ENCODE data around the gene C22orf15. TPM values are rescaled to one million over a fixed set of nuclear protein-coding genes. Genes with fewer than 3 reads are reported as not detected.

The C22orf15 gene
- total and polyA plus RNA-seq, 2 donors = 0.63 to 0.82 TPM

- Histone ChIP-seq H3K27ac (ENCODE audit: low read depth) (no peak overlapping the region), H3K4me3 (ENCODE audit: low read depth, low read length) (no peak overlapping the region), H3K4me1 (ENCODE audit: insufficient read depth) (no peaks in the 10 kb centered on the region), H3K36me3 (ENCODE audit: insufficient read depth) (no peaks in the 10 kb centered on the region)
- DNase-seq (ENCODE audit: extremely low spot score) = no peak
- 69% methylated on average over 6 of the region's 6 CpGs for WGBS
Observed at GRCh38 chr22:23754980-23755636, 7.7 kb upstream of the C22orf15 start.

GRCh38 chr22:23755711-23756110 lies 7.1 kb upstream of the C22orf15 start:
- DNase-seq (ENCODE audit: extremely low spot score) = no peak
- no peaks in the 10 kb centered on the region for H3K36me3 ChIP-seq (ENCODE audit: insufficient read depth)
- no peaks in the 10 kb centered on the region for H3K4me1 ChIP-seq (ENCODE audit: insufficient read depth)
- no peak overlapping the region for H3K27ac ChIP-seq (ENCODE audit: low read depth)
- H3K4me3 ChIP-seq (ENCODE audit: low read depth, low read length) = no peak overlapping the region
- 74% methylated on average over 8 of the region's 8 CpGs for WGBS

GRCh38 chr22:23756891-23757290 lies 5.9 kb upstream of the C22orf15 start:
- Histone ChIP-seq H3K36me3 (ENCODE audit: insufficient read depth) (no peaks in the 10 kb centered on the region), H3K4me1 (ENCODE audit: insufficient read depth) (no peaks in the 10 kb centered on the region), H3K27ac (ENCODE audit: low read depth) (no peak overlapping the region), H3K4me3 (ENCODE audit: low read depth, low read length) (no peak overlapping the region)
- 46% methylated on average over 4 of the region's 4 CpGs for WGBS
- DNase-seq (ENCODE audit: extremely low spot score) = no peak

- DNase-seq (ENCODE audit: extremely low spot score) = no peak
- Histone ChIP-seq H3K4me1 (ENCODE audit: insufficient read depth) (no peaks in the 10 kb centered on the region), H3K36me3 (ENCODE audit: insufficient read depth) (no peaks in the 10 kb centered on the region), H3K27ac (ENCODE audit: low read depth) (no peak overlapping the region), H3K4me3 (ENCODE audit: low read depth, low read length) (no peak overlapping the region)
- WGBS = 89% methylated on average over 4 of the region's 4 CpGs
Observed at GRCh38 chr22:23759566-23759965, 3.2 kb upstream of the C22orf15 start.

- DNase-seq (ENCODE audit: extremely low spot score) = no peak
- 82% methylated on average over 6 of the region's 6 CpGs for WGBS
- H3K27ac ChIP-seq (ENCODE audit: low read depth) = no peak overlapping the region
- no peaks in the 10 kb centered on the region for H3K4me1 ChIP-seq (ENCODE audit: insufficient read depth)
- no peak overlapping the region for H3K4me3 ChIP-seq (ENCODE audit: low read depth, low read length)
- no peaks in the 10 kb centered on the region for H3K36me3 ChIP-seq (ENCODE audit: insufficient read depth)
Observed at GRCh38 chr22:23760056-23760455, 2.7 kb upstream of the C22orf15 start.

- no peak for DNase-seq (ENCODE audit: extremely low spot score)
- 11% methylated on average over 17 of the region's 17 CpGs for WGBS
- no peaks in the 10 kb centered on the region for H3K4me1 ChIP-seq (ENCODE audit: insufficient read depth)
- H3K4me3 ChIP-seq (ENCODE audit: low read depth, low read length) = no peak overlapping the region
- H3K36me3 ChIP-seq (ENCODE audit: insufficient read depth) = no peaks in the 10 kb centered on the region
- no peak overlapping the region for H3K27ac ChIP-seq (ENCODE audit: low read depth)
Observed at GRCh38 chr22:23763579-23763945, 772 bp downstream of the C22orf15 start.

- WGBS = 64% methylated on average over 7 of the region's 7 CpGs
- Histone ChIP-seq H3K27ac (ENCODE audit: low read depth) (no peak overlapping the region), H3K4me3 (ENCODE audit: low read depth, low read length) (no peak overlapping the region), H3K36me3 (ENCODE audit: insufficient read depth) (no peaks in the 10 kb centered on the region), H3K4me1 (ENCODE audit: insufficient read depth) (no peaks in the 10 kb centered on the region)
- DNase-seq (ENCODE audit: extremely low spot score) = no peak
Observed at GRCh38 chr22:23763954-23764353, 1.2 kb downstream of the C22orf15 start.

- Histone ChIP-seq H3K4me3 (ENCODE audit: low read depth, low read length) (no peak overlapping the region), H3K27ac (ENCODE audit: low read depth) (no peak overlapping the region), H3K4me1 (ENCODE audit: insufficient read depth) (no peaks in the 10 kb centered on the region), H3K36me3 (ENCODE audit: insufficient read depth) (no peaks in the 10 kb centered on the region)
- 92% methylated on average over 9 of the region's 9 CpGs for WGBS
- DNase-seq (ENCODE audit: extremely low spot score) = no peak
Observed at GRCh38 chr22:23764899-23765881, 2.4 kb downstream of the C22orf15 start.

- Histone ChIP-seq H3K27ac (ENCODE audit: low read depth) (no peak overlapping the region), H3K4me1 (ENCODE audit: insufficient read depth) (no peaks in the 10 kb centered on the region)
Observed at GRCh38 chr22:23767303-23767672, 4.5 kb downstream of the C22orf15 start.

GRCh38 chr22:23767673-23768548 lies 5.1 kb downstream of the C22orf15 start, which contains the start of gene CHCHD10:
CHCHD10 (minus strand) TSS chr22:23767972; CDS start chr22:23767874, 98 bp downstream.
- no peak for DNase-seq (ENCODE audit: extremely low spot score)
- Histone ChIP-seq H3K4me3 (ENCODE audit: low read depth, low read length) (peak within 1 kb of the TSS; percentile 53), H3K4me1 (ENCODE audit: insufficient read depth) (no peaks in the 10 kb centered on the region), H3K27ac (ENCODE audit: low read depth) (no peak within 1 kb of the TSS), H3K36me3 (ENCODE audit: insufficient read depth) (no peaks in the 10 kb centered on the region)
- 1% methylated on average over 63 of the region's 63 CpGs for whole genome bisulfite sequencing

More at GRCh38 chr22:23767303-23767672, 4.5 kb downstream of the C22orf15 start:
- Histone ChIP-seq H3K4me3 (ENCODE audit: low read depth, low read length) (peak overlapping the region; percentile 53), H3K36me3 (ENCODE audit: insufficient read depth) (no peaks in the 10 kb centered on the region)
- WGBS = 8% methylated on average over 27 of the region's 27 CpGs
- no peak for DNase-seq (ENCODE audit: extremely low spot score)

GRCh38 chr22:23769321-23769965 lies 6.7 kb downstream of the C22orf15 start:
- no peak overlapping the region for H3K4me3 ChIP-seq (ENCODE audit: low read depth, low read length)
- WGBS = 70% methylated on average over 6 of the region's 6 CpGs
- H3K4me1 ChIP-seq (ENCODE audit: insufficient read depth) = no peaks in the 10 kb centered on the region
- no peak overlapping the region for H3K27ac ChIP-seq (ENCODE audit: low read depth)
- H3K36me3 ChIP-seq (ENCODE audit: insufficient read depth) = no peaks in the 10 kb centered on the region
- DNase-seq (ENCODE audit: extremely low spot score) = no peak

GRCh38 chr22:23772315-23772648 lies 9.5 kb downstream of the C22orf15 start:
- Histone ChIP-seq H3K4me3 (ENCODE audit: low read depth, low read length) (peak overlapping the region; percentile 47), H3K36me3 (ENCODE audit: insufficient read depth) (no peaks in the 10 kb centered on the region), H3K27ac (ENCODE audit: low read depth) (no peak overlapping the region), H3K4me1 (ENCODE audit: insufficient read depth) (no peaks in the 10 kb centered on the region)
- no peak for DNase-seq (ENCODE audit: extremely low spot score)
- 12% methylated on average over 6 of the region's 6 CpGs for WGBS
